DLD1 (cell line): ENCODE data around the gene GEMIN4.
"Not testable (repeated sequence)": the region's sequence is repeated elsewhere in the genome, so short reads cannot be mapped to it uniquely, and the experiment has no call there.

Experiments used
- in situ Hi-C: cut with HindIII; loops from 2 replicates; pipeline ENCODE4 v1.10.0; 2017; ENCODE audit warnings: low sequenced_read_pairs

Gene GEMIN4

DNA sequence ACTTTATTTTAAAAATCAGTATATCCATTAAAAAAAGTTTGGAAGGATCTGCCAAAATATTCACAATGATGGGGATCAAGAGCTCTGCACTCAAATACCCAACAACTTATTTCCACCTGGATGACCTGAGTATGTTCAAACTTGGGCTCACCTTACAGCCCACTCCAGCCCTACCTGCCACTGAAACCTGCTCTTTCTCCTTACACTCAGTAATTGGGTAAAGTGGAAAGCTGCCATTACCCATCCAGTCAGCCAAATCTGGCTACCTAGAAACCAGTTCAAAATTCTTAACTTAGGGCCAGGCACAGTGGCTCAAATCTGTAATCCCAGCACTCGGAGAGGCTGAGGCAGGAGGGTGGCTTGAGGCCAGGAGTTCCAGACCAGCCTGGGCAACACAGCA is 47.1 kb downstream of the GEMIN4 start:
- in situ Hi-C loops = no loop called here

DNA sequence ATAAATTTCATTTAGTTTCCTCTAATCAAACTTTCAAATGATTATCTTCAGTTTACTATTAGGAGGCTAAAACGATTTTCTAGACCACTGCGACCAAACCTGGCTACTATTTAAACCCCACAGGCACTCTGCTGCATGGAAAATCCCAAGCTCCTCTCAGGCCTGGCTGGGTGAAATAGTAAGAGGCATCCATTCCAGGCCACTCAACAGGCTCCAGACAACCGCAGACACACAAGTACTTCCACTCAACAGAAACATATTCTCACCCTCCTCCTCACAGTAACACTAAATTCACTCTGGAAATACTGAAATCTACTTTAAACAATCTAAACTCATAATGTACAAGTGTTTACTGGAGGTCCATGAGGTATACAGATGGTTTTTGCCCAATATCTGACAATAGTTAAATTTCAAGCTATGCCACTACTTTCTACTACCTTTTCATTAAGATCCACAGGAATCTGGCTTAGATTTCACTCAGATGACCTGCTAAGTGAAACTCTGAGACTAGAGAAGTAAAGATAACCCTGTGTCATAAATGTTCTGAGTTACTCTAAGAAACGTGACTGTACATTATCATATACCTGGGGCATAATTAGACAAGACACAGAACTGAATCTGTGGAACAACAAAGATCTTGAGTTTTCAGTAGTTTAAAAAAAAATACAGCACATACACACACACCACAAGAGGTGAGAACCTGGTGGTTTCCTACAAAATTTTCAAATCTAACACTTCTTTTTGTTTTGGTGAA is 47.8 kb downstream of the GEMIN4 start:
- in situ Hi-C loops = no loop called here

DNA sequence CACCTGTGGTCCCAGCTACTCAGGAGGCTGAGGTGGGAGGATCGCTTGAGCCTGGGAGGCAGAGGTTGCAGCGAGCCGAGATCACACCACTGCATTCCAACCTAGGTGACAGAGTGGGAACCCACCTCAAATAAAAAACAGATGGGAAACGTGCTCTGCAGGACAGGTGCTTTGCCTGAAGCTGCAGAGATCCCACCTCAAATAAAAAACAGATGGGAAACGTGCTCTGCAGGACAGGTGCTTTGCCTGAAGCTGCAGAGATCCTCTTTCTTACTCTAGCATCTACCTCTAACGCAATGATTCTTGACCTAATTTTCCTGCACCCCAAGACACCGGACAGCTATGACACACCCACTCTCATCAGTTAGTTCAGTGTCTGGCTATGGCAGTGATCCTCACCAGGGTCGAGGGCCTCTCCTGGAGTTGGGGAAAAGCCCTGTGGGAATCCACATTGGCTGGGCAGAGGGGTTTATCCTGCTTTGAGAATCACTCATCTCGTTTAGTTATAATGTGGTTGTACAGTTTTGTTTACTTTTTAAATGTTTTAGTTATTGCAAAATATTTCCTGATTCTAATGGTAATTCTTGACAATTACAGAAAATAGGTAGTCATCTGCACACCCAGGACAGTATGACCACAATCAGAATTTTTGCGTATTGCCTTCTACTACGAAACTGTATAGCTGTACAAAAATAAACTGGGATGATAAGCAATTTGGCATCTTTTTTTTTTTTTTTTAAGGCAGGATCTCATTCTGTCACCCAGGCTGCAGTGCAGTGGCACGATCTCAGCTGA is 48.8 kb downstream of the GEMIN4 start:
- in situ Hi-C loops = no loop called here

DNA sequence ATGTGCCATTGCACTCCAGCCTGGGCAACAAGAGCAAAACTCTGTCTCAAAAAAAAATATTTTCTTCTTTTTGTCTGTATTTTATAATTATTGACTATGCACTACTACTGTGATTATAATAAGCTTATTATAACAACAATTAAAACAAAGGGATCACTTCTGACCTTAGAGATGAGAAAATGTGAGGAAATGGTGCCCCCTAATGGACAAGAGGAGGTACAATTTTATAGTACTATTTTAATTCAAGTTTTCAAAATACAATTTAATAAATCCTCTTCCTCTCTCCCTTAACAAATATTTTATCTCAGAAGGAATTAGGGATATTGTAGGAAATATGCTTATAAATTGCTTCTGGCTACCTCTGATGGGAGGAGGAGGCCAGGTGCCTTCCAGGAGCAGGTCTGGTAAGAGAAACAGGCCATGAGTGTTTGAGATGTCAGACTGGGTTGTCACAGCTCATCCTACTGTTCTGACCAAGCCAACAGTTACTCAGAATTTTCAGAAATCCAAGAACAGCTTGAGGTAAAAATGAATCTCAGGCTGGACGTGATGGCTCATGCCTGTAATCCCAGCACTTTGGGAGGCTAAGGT is 51.5 kb downstream of the GEMIN4 start:
- in situ Hi-C loops = no loop called here

DNA sequence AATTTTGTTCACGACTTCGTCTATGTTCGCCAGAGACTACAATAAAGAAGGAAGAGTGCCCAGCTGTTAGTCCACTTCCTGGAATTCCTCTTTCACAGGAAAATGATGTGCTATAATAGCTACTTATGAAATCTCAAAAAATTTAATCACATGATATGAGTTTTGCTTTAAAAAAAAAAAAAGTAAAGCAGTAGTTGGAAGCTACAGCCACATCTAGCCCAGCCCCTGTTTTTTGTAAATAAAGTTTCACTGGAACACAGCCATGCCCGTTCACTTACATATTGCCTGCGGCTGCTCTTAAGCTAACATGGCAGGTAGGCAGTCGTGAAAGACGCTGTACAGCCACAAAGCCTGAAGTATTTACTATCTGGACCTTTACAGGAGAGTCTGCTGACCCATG is 52.7 kb downstream of the GEMIN4 start:
- in situ Hi-C loops = no loop called here

DNA sequence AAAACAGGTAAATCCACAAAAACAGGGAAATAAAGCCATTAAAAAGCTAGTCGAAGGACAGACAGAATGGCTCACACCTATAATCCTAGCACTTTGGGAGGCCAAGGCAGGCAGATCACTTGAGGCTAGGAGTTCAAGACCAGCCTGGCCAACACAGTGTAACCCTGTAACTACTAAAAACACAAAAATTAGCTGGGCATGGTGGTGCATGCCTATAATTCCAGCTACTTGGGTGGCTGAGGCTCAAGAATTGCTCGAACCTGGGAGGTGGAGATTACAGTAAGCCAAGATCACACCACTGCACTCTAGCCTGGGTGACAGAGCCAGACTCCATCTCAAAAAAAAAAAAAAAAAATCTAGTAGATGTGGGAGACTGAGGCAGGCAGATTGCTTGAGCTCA is 54.0 kb downstream of the GEMIN4 start:
- in situ Hi-C loops = not testable (repeated sequence)

DNA sequence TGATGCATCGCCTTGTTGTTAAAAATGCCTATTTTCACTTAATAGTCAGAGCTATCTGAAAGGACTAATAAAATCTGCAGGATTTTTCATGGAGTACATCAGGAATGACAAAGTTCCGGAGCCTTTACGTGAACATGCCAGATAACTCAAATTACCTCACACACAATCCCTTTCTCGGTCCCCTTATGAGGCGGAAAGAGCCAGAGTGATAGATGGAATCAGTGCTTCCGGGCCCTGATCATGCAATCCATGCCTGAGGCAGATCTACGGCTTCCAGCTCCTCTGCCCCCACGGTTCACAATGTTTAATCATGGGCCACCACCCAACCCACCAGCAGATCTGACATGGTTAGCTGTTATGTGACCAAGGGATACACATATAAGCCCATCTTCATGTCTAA is 54.4 kb downstream of the GEMIN4 start:
- in situ Hi-C loops = no loop called here

DNA sequence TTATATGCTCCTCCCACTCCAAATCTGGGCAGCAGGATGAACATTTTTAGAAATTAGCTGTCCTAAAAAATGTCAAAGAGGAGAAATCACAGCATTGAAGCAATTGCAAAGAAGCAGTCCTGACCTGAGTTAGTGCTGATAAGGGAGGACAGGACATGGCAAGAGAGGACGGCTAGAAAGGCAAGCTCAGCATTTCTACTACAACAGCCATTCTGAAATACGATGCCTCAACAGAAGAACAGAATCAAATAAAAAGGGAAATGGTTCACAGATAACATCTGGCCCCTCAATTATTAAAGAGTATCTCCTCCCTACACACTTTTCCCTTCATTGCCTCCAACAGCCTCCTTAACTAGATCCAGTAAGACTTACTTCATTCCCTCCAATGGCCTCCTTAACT is 55.7 kb downstream of the GEMIN4 start:
- in situ Hi-C loops = no loop called here
